ENCODE data around the gene CD72. TPM values are rescaled to one million over a fixed set of nuclear protein-coding genes. Genes with fewer than 3 reads are reported as not detected.
"Not testable (repeated sequence)": the region's sequence is repeated elsewhere in the genome, so short reads cannot be mapped to it uniquely, and the experiment has no call there.

CD72 gene
- total RNA-seq, 1 donor from 2014 or later = 2.4 TPM

GRCh38 chr9:35615981-35616680 is 2.1 kb downstream of the CD72 start:
- Mint-ChIP-seq H3K4me1 (ENCODE audit: unreplicated experiment) (peaks cover 15% of the 10 kb centered on the region), H3K27ac (ENCODE audit: unreplicated experiment) (no peak overlapping the region), H3K36me3 (ENCODE audit: low read depth, unreplicated experiment) (no peaks in the 10 kb centered on the region), H3K27me3 (ENCODE audit: unreplicated experiment) (peaks cover 15% of the 10 kb centered on the region), H3K4me3 (ENCODE audit: unreplicated experiment) (peak overlapping the region; percentile 6), H3K9me3 (ENCODE audit: unreplicated experiment) (no peaks in the 10 kb centered on the region)
- TF ChIP-seq CTCF (IDR thresholded peaks at IDR 0.05; ENCODE audit: unreplicated experiment) = no peak
- no peak for DNase-seq (ENCODE audit: low spot score)

- peaks cover 10% of the 10 kb centered on the region for H3K4me1 Mint-ChIP-seq (ENCODE audit: unreplicated experiment)
- H3K27me3 Mint-ChIP-seq (ENCODE audit: unreplicated experiment) = peaks cover 7% of the 10 kb centered on the region
- H3K27ac Mint-ChIP-seq (ENCODE audit: unreplicated experiment) = no peak overlapping the region
- no peak overlapping the region for H3K4me3 Mint-ChIP-seq (ENCODE audit: unreplicated experiment)
- H3K36me3 Mint-ChIP-seq (ENCODE audit: low read depth, unreplicated experiment) = peaks cover 1% of the 10 kb centered on the region
- no peaks in the 10 kb centered on the region for H3K9me3 Mint-ChIP-seq (ENCODE audit: unreplicated experiment)
- TF ChIP-seq CTCF (IDR thresholded peaks at IDR 0.05; ENCODE audit: unreplicated experiment) = no peak
- DNase-seq (ENCODE audit: low spot score) = no peak
Measured at GRCh38 chr9:35612843-35613242, 5.4 kb downstream of the CD72 start.

GRCh38 chr9:35612066-35612465 is 6.1 kb downstream of the CD72 start:
- DNase-seq (ENCODE audit: low spot score); H3K9me3 Mint-ChIP-seq (ENCODE audit: unreplicated experiment); H3K27me3 Mint-ChIP-seq (ENCODE audit: unreplicated experiment); H3K27ac Mint-ChIP-seq (ENCODE audit: unreplicated experiment); H3K36me3 Mint-ChIP-seq (ENCODE audit: low read depth, unreplicated experiment); H3K4me1 Mint-ChIP-seq (ENCODE audit: unreplicated experiment); H3K4me3 Mint-ChIP-seq (ENCODE audit: unreplicated experiment): not testable (repeated sequence)

GRCh38 chr9:35611230-35611797 is 6.9 kb downstream of the CD72 start:
- peaks cover 6% of the 10 kb centered on the region for H3K4me1 Mint-ChIP-seq (ENCODE audit: unreplicated experiment)
- no peak overlapping the region for H3K27ac Mint-ChIP-seq (ENCODE audit: unreplicated experiment)
- no peak overlapping the region for H3K4me3 Mint-ChIP-seq (ENCODE audit: unreplicated experiment)
- H3K36me3 Mint-ChIP-seq (ENCODE audit: low read depth, unreplicated experiment) = peaks cover 9% of the 10 kb centered on the region
- TF ChIP-seq CTCF (IDR thresholded peaks at IDR 0.05; ENCODE audit: unreplicated experiment) = peak; percentile 53
- no peaks in the 10 kb centered on the region for H3K9me3 Mint-ChIP-seq (ENCODE audit: unreplicated experiment)
- H3K27me3 Mint-ChIP-seq (ENCODE audit: unreplicated experiment) = peaks cover 7% of the 10 kb centered on the region
- DNase-seq (ENCODE audit: low spot score) = peak; percentile 40

- no peak for TF ChIP-seq CTCF (IDR thresholded peaks at IDR 0.05; ENCODE audit: unreplicated experiment)
- DNase-seq (ENCODE audit: low spot score) = no peak
- Mint-ChIP-seq H3K27ac (ENCODE audit: unreplicated experiment) (no peak overlapping the region), H3K4me1 (ENCODE audit: unreplicated experiment) (peaks cover 5% of the 10 kb centered on the region), H3K36me3 (ENCODE audit: low read depth, unreplicated experiment) (peaks cover 9% of the 10 kb centered on the region), H3K27me3 (ENCODE audit: unreplicated experiment) (peaks cover 2% of the 10 kb centered on the region), H3K9me3 (ENCODE audit: unreplicated experiment) (no peaks in the 10 kb centered on the region), H3K4me3 (ENCODE audit: unreplicated experiment) (no peak overlapping the region)
Measured at GRCh38 chr9:35609820-35610163, 8.4 kb downstream of the CD72 start.

Measured in endothelial cell (in vitro differentiated cells).